Kidney glomerular epithelial cell (primary cell): ENCODE measurements around the gene SEMA6B.

Source experiments
- DNase-seq: peaks from one replicate; lab custom pipeline; 2025; lab: John Stamatoyannopoulos, UW

Gene SEMA6B

DNA sequence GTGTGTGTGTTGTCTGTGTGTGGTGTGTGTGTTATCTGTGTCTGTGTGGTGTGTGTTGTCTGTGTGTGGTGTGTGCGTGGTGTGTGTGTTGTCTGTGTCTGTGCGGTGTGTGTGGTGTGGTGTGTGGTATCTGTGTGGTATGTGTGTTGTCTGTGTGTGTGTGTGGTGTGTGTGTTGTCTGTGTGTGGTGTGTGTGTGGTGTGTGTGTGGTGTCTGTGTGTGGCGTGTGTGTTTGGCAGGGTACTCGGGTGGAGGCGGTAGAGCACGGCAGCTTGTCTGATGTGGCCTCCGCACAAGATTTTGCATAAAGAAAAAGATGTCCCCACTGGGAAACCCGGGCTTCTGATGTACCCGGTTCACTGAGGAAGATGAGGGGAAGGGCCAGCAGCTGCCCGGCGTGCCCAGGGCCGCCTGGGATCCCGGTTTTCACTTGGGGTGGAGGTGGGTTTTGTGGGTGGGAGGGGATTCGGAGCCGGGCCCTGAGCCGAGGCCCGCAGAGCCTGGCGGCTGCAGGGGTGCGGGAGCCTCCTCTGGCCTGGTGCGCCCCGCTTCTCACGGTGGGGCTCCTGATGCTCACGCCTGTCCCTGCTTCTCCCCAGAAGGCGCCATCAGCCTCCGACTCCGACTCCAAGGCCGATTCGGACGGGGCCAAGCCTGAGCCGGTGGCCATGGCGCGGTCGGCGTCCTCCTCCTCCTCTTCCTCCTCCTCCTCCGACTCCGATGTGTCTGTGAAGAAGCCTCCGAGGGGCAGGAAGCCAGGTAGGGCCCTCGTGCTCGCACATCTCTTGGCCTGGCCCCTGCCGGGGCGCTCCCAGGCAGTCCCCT, 66.2 kb downstream of the SEMA6B start:
- no peak for DNase-seq
